ENCODE measurements around the gene TBC1D21. TPM values are rescaled to one million over a fixed set of nuclear protein-coding genes. Genes with fewer than 3 reads are reported as not detected.

The TBC1D21 gene
- total and polyA plus RNA-seq, 2 donors from 2014 or later = not detected

GRCh38 chr15:73843787-73844186 is 29.6 kb upstream of the TBC1D21 start:
- H3K27ac ChIP-seq (ENCODE audit: low read depth in 2 of 2, low read length in 2 of 2) = no peak overlapping the region
- DNase-seq (no peak), FAIRE-seq (no peak)
- H3K4me3 ChIP-seq (ENCODE audit: low read length in 3 of 3) = no peak overlapping the region
- H3K9ac ChIP-seq (ENCODE audit: low read length in 3 of 3) = no peak overlapping the region
- no peaks in the 10 kb centered on the region for H3K4me1 ChIP-seq (ENCODE audit: control insufficient read depth in 2 of 3, insufficient read depth in 2 of 3, low read depth in 1 of 3, low read length in 3 of 3)
- intact Hi-C loops (cut with DNase I) = no loop called here
- TF ChIP-seq CTCF (IDR thresholded peaks at IDR 0.05; ENCODE audit: borderline replicate concordance, extremely low read depth, insufficient read depth) = no peak
- no peaks in the 10 kb centered on the region for H3K27me3 ChIP-seq (ENCODE audit: control insufficient read depth, insufficient read depth, low read length)
- no peaks in the 10 kb centered on the region for H3K36me3 ChIP-seq (ENCODE audit: control insufficient read depth in 2 of 3, insufficient read depth in 3 of 3, low read length in 3 of 3)
- H3K9me3 ChIP-seq (ENCODE audit: control insufficient read depth in 2 of 3, insufficient read depth in 1 of 3, low read length in 3 of 3) = no peaks in the 10 kb centered on the region

GRCh38 chr15:73844356-73844755 is 29.0 kb upstream of the TBC1D21 start:
- intact Hi-C loops (cut with DNase I) = no loop called here
- Histone ChIP-seq H3K9ac (ENCODE audit: low read length in 3 of 3) (no peak overlapping the region), H3K27me3 (ENCODE audit: control insufficient read depth, insufficient read depth, low read length) (no peaks in the 10 kb centered on the region), H3K9me3 (ENCODE audit: control insufficient read depth in 2 of 3, insufficient read depth in 1 of 3, low read length in 3 of 3) (no peaks in the 10 kb centered on the region), H3K27ac (ENCODE audit: low read depth in 2 of 2, low read length in 2 of 2) (no peak overlapping the region), H3K4me1 (ENCODE audit: control insufficient read depth in 2 of 3, insufficient read depth in 2 of 3, low read depth in 1 of 3, low read length in 3 of 3) (no peaks in the 10 kb centered on the region), H3K36me3 (ENCODE audit: control insufficient read depth in 2 of 3, insufficient read depth in 3 of 3, low read length in 3 of 3) (no peaks in the 10 kb centered on the region), H3K4me3 (ENCODE audit: low read length in 3 of 3) (no peak overlapping the region)
- FAIRE-seq = no peak
- no peak for TF ChIP-seq CTCF (IDR thresholded peaks at IDR 0.05; ENCODE audit: borderline replicate concordance, extremely low read depth, insufficient read depth)
- DNase-seq = peak in 1 of 5 donors; percentile 10

- Histone ChIP-seq H3K36me3 (ENCODE audit: control insufficient read depth in 2 of 3, insufficient read depth in 3 of 3, low read length in 3 of 3) (no peaks in the 10 kb centered on the region), H3K9me3 (ENCODE audit: control insufficient read depth in 2 of 3, insufficient read depth in 1 of 3, low read length in 3 of 3) (no peaks in the 10 kb centered on the region), H3K27me3 (ENCODE audit: control insufficient read depth, insufficient read depth, low read length) (no peaks in the 10 kb centered on the region), H3K4me3 (ENCODE audit: low read length in 3 of 3) (no peak overlapping the region), H3K9ac (ENCODE audit: low read length in 3 of 3) (no peak overlapping the region), H3K27ac (ENCODE audit: low read depth in 2 of 2, low read length in 2 of 2) (no peak overlapping the region), H3K4me1 (ENCODE audit: control insufficient read depth in 2 of 3, insufficient read depth in 2 of 3, low read depth in 1 of 3, low read length in 3 of 3) (no peaks in the 10 kb centered on the region)
- no peak for DNase-seq
- no peak for TF ChIP-seq CTCF (IDR thresholded peaks at IDR 0.05; ENCODE audit: borderline replicate concordance, extremely low read depth, insufficient read depth)
- FAIRE-seq = no peak
- intact Hi-C loops (cut with DNase I) = no loop called here
These were observed 27.9 kb upstream of the TBC1D21 start for GRCh38 chr15:73845507-73845906.

- TF ChIP-seq CTCF (IDR thresholded peaks at IDR 0.05; ENCODE audit: borderline replicate concordance, extremely low read depth, insufficient read depth) = no peak
- Histone ChIP-seq H3K9me3 (ENCODE audit: control insufficient read depth in 2 of 3, insufficient read depth in 1 of 3, low read length in 3 of 3) (no peaks in the 10 kb centered on the region), H3K36me3 (ENCODE audit: control insufficient read depth in 2 of 3, insufficient read depth in 3 of 3, low read length in 3 of 3) (no peaks in the 10 kb centered on the region), H3K27me3 (ENCODE audit: control insufficient read depth, insufficient read depth, low read length) (no peaks in the 10 kb centered on the region), H3K4me1 (ENCODE audit: control insufficient read depth in 2 of 3, insufficient read depth in 2 of 3, low read depth in 1 of 3, low read length in 3 of 3) (no peaks in the 10 kb centered on the region), H3K4me3 (ENCODE audit: low read length in 3 of 3) (no peak overlapping the region), H3K9ac (ENCODE audit: low read length in 3 of 3) (no peak overlapping the region), H3K27ac (ENCODE audit: low read depth in 2 of 2, low read length in 2 of 2) (no peak overlapping the region)
- FAIRE-seq (no peak), DNase-seq (no peak)
- intact Hi-C loops (cut with DNase I) = no loop called here
These were observed 27.5 kb upstream of the TBC1D21 start for GRCh38 chr15:73845907-73846306.
